GM21737 (cell line): ENCODE results near the gene DPEP1.
"Not testable (repeated sequence)": the region's sequence is repeated elsewhere in the genome, so short reads cannot be mapped to it uniquely, and the experiment has no call there.

Source experiments
- ATAC-seq: cut with Tn5 transposase; IDR thresholded peaks from one replicate; pipeline ENCODE4 v1.9.1; 2021; ENCODE audit warnings: mild to moderate bottlenecking, moderate library complexity; ENCODE audit not compliant: unreplicated experiment

The DPEP1 gene

GRCh38 chr16:89618109-89618998, 4.9 kb downstream of the DPEP1 start:
- no peak for ATAC-seq

- no peak for ATAC-seq
These were observed 6.4 kb downstream of the DPEP1 start for GRCh38 chr16:89619840-89620239.

- ATAC-seq = no peak
These were observed 7.0 kb downstream of the DPEP1 start for GRCh38 chr16:89620406-89620841.

GRCh38 chr16:89621136-89621697, 7.8 kb downstream of the DPEP1 start:
- ATAC-seq = no peak

GRCh38 chr16:89621698-89622409, 8.4 kb downstream of the DPEP1 start:
- no peak for ATAC-seq

- no peak for ATAC-seq
These were observed 10.2 kb downstream of the DPEP1 start for GRCh38 chr16:89623511-89624261.

- ATAC-seq = no peak
These were observed 11.6 kb downstream of the DPEP1 start for GRCh38 chr16:89624777-89625761.

GRCh38 chr16:89629827-89630610, 16.6 kb downstream of the DPEP1 start:
- no peak for ATAC-seq

GRCh38 chr16:89633064-89633631, 19.7 kb downstream of the DPEP1 start:
- no peak for ATAC-seq

GRCh38 chr16:89634463-89635385, 21.3 kb downstream of the DPEP1 start:
- not testable (repeated sequence) for ATAC-seq

- ATAC-seq = no peak
These were observed 23.2 kb downstream of the DPEP1 start for GRCh38 chr16:89636663-89637062.

GRCh38 chr16:89637379-89637778, 23.9 kb downstream of the DPEP1 start:
- no peak for ATAC-seq

- ATAC-seq = no peak
These were observed 25.0 kb downstream of the DPEP1 start for GRCh38 chr16:89638455-89638854.

- ATAC-seq = no peak
These were observed 25.9 kb downstream of the DPEP1 start for GRCh38 chr16:89639385-89639784.

- ATAC-seq = no peak
These were observed 28.1 kb downstream of the DPEP1 start for GRCh38 chr16:89641458-89642119.

GRCh38 chr16:89642574-89642973, 29.1 kb downstream of the DPEP1 start:
- ATAC-seq = no peak

GRCh38 chr16:89643769-89644300, 30.4 kb downstream of the DPEP1 start:
- ATAC-seq = no peak
